HG03432 (cell line): ENCODE results near the gene CXADR.
A peak's percentile ranks its signal among the peaks of the same experiment; 100 is the strongest.
"Not testable (repeated sequence)": the region's sequence is repeated elsewhere in the genome, so short reads cannot be mapped to it uniquely, and the experiment has no call there.

Experiments
- ATAC-seq: cut with Tn5 transposase; IDR thresholded peaks from one replicate; pipeline ENCODE4 v1.9.1; 2021; ENCODE audit warnings: mild to moderate bottlenecking, moderate library complexity; ENCODE audit not compliant: unreplicated experiment

The CXADR gene

GRCh38 chr21:17501107-17502006 is 11.5 kb upstream of the CXADR start:
- ATAC-seq = no peak

DNA sequence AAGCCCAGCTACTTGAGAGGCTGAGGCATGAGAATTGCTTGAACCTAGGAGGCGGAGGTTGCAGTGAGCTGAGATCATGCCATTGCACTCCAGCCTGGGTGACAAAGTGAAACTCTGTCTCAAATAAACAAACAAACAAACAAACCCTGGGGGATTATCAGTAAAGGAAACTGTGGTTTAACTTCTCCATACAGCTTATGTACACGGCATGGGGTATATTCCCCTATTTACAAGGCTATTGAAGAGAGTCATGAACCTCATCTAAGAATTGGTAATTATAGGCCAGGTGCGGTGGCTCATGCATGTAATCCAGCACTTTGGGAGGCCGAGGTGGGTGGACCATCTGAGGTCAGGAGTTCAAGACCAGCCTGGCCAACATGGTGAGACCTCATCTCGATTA is 9.9 kb upstream of the CXADR start:
- ATAC-seq = not testable (repeated sequence)

DNA sequence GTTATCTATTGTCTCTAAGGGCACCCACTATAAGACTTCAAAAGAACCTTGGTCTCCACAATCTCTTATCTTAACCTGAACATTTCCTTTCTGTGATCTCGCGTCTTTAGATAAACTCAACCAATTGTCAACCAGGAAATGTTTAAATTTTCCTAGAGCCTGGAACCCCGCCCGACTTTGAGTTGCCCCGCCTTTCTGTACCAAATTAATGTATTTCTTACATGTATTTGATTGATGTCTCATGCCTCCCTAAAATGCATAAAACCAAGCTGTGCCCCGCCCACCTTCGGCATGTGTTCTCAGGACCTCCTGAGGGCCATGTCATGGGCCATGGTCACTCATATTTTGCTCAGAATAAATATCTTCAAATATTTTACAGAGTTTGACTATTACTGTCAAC is 5.9 kb upstream of the CXADR start:
- ATAC-seq = no peak

- no peak for ATAC-seq
These were observed 5.3 kb upstream of the CXADR start for GRCh38 chr21:17507591-17507990.

DNA sequence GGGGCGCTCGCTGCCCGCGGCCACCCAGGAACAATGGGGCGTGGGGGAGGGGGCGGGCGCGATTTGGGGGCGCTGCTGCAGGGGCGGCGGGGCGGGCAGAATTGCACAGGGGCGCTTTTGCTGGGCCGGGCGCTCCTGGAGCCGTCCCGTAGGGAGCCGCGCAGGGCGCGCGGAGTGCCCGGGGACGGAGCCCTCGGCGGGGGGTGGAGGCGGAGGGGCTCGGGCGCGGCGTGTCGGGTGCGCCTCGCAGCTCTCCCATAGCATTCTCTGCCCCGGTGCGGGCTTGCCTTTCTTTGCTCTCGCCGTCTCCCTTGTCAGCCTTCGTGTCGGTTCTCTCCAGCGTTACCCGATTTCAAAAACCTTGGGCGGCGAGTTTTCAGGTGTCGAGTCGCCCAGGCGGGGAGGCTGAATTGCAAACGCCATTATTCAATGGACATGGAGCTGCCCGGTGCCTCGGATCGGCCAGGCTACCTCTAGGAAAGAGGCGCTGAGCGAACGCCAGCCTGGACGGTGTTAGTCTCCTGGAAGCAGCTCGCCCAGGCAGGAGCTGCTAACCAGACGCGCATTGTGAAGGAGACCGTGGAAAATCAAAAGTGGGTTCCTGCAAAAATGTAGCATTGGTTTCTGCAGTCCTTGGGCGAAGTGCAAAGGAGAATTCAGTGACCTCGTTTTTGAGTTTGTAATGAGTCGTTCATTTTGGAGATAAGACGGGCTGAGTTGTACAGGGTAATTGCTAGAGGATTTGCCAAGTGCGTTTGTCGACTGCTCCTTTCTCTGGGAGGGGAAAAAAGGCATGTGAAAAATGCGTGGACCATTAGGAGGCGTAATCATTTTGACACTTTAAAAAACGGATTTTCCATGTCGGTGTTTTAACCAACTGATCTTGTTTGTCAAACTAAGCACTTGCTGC is 626 bp downstream of the CXADR start:
- ATAC-seq = peak; percentile 29

DNA sequence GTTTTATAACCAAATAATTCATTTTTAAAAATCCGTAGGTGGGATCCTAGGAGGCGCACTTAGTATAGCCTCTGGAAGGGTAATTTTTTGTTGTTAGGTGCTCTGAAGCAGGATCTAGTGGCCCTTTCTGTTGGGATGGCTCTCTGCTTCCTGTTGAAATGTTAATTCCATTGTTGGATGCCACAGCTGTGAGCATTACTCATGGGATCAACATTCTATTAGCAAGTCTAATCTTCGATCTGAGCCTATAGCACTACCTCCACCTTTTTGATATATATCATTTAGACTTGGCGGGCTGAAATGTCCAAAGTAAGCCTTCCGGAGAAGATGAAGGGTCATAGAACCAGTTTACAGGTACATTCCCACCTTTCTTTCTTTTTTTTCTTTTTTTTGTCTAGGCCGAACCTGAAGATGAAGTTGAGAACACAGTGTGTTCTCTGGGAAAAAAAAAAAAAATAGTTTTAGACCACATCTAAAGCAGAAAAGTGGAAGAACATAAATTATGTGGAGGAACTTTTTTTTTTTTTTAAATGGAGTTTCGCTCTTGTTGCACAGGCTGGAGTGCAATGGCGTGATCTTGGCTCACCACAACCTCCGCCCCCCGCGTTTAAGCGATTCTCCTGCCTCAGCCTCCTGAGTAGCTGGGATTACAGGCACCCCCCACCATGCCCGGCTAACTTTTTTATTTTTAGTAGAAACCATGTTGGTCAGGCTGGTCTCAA is 1.4 kb downstream of the CXADR start:
- no peak for ATAC-seq

- not testable (repeated sequence) for ATAC-seq
These were observed 4.2 kb downstream of the CXADR start for GRCh38 chr21:17517008-17517407.

DNA sequence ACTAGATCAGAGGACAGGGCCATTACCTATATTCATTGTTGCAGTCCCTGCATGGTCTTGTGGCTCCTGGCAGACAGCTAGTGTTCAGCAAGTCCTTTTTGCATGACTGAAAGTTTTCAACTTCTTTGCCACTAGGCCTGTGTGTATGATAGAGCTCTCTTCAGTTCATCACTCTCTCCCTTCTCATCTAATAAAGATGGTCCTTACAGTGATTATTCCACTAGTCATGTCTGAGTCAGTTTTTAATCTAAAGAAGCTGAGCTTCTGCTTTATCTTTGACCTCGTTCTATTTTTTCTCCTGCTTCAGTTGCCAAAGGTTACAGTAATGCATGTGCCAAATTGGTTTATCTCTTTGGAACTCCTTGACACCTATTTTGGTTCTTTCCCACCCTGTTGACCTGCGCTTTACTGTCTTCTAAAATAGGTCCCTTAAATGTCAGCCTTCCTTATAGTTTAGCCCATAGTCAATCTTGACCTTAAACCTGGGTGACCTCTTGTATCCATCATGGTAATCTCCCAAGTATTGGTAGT is 6.4 kb downstream of the CXADR start:
- ATAC-seq = no peak

DNA sequence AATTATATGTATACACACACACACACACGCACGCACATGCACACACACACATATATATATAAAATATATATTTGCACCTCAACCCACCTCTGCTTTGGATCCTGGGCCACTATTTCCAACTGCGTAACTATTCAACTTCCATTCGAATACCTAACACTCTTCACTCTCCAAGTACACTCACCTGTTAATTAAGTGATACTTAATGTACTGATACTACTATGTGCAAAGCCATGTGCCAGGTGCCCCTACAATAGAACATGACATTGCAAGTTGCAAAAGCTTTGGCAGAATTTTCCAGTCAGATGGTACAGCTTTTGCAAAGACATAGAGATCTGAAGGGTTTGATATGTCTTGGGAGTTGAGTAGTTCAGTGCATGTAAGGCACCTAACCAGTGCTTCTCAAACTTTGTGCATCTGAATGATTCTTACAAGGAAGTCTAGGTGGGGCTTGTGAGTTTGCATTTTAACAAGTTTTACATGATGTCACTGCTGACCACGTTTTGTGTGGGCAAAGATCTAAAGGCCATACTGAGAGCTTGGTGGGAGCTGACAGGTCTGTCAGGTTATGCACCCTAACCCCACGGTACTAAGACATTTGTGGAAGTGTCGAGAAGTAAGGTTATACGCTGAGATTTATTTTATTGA is 7.2 kb downstream of the CXADR start:
- no peak for ATAC-seq

DNA sequence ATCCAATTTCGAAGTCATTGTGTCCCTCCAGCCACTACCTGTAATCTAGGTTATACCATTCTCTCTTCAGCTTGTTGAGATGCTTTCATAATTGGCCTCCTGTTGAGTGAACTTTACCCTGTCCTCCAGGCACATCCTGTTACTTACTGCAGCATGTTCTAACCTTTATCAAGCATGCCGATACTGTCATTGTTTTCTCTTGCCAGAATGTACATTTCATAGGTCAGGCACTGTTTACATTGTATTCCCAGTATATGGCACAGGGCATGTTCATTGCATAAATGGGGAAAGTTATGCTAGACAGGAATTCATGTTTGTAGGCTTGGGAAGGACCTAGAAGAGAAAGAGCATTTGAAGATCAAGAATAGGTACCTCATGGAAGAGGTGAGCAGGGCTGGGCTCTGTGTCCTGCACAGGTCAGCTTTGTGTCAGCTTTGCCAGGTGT is 10.2 kb downstream of the CXADR start:
- ATAC-seq = no peak

DNA sequence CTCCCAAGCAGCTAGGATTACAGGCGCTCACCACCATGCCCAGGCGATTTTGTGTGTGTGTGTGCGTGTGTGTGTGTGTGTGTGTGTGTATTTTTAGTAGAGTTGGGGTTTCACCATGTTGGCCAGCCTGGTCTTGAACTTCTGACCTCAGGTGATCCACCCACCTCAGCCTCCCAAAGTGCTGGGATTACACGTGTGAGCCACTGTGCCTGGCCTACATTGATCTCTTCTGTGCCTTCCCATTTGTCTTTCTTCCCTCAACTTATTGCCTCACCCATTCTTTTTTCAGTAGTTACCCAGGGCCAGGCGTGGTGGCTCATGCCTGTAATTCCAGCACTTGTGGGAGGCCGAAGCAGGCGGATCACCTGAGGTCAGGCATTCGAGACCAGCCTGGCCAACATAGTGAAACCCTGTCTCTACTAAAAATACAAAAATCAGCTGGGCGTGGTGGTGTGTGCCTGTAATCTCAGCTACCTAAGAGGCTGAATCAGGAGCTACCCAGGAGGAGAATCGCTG is 11.2 kb downstream of the CXADR start:
- not testable (repeated sequence) for ATAC-seq

- no peak for ATAC-seq
These were observed 11.8 kb downstream of the CXADR start for GRCh38 chr21:17524635-17525034.

- ATAC-seq = no peak
These were observed 13.9 kb downstream of the CXADR start for GRCh38 chr21:17526776-17527175.

DNA sequence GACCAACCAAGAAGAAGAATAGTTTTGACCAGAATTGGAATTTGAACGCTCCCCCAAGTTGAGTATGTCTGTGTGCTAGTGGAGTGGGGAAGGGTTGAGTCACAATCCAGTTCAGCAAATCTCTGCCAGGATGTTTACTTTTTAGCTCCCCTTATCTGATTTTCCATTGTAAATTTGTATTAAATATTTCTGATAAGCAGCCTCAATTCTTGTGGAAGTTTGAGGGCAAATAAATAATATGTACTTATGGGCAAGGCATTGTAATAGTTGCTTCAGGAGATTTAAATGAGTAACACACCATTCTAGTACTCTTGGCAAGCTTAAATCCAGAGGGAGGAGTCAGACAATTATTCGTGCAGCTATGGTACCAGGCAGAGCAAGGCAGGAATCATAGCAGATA is 14.4 kb downstream of the CXADR start:
- ATAC-seq = no peak

GRCh38 chr21:17527711-17528110 is 14.9 kb downstream of the CXADR start:
- ATAC-seq = no peak

GRCh38 chr21:17529648-17530047 is 16.8 kb downstream of the CXADR start:
- no peak for ATAC-seq

GRCh38 chr21:17532292-17532691 is 19.4 kb downstream of the CXADR start:
- no peak for ATAC-seq

DNA sequence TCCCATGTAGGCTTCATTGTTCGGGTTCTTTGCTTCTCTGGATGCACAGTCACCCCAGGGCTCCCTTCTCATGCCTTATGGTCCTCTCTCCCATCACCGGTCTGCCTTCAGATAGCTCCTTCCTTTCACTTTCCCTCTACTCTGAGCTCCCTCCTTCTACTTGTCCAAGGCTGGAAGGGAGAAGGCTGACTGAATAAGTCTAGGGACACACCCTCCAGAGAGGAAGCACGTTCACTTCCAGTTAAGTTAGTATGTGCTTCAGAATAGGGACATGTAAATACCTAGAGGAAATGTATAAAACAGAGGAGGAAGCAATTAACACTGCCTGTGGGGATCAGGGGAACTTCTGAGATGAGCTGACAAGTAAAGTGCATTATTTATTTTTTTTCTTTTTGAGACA is 23.5 kb downstream of the CXADR start:
- ATAC-seq = no peak

GRCh38 chr21:17537299-17537698 is 24.5 kb downstream of the CXADR start:
- ATAC-seq = no peak

DNA sequence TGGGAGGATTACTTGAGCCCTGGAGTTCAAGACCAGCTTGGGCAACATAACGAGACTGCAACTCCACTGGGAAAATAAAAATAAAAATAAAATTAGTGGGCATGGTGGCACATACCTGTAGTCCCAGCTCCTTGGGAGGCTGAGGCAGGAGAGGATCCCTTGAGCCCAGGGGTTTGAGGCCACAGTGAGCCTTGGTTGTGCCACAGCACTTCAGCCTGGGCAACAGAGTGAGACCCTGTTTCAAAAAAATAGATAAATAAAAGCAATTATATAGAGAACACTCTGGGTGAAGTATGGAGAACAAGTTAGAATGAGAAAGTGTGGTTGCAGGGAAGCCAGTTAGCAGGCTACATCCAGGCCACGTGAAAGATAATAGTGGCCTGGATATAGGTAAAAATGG is 25.7 kb downstream of the CXADR start:
- ATAC-seq = no peak
